GM12878 (cell line): ENCODE measurements around the gene ZBTB16. TPM values are rescaled to one million over a fixed set of nuclear protein-coding genes. Genes with fewer than 3 reads are reported as not detected.

Experiments used
- ATAC-seq: fragments of 200-7000 bp; cut with Tn5 transposase; 3 replicates; pipeline ENCODE4 v1.9.1; 2020; ENCODE audit warnings: mild to moderate bottlenecking, moderate library complexity
- BruUV-seq: library from RNA; stranded (reverse); fragments of 400-500 nt; replicated peaks from 2 replicates; lab custom pipeline; 2021; lab: Mats Ljungman, UMichigan
- CTCF ChIA-PET: fragments of 300-600 bp; sonication (Branson Sonifier 250); formaldehyde crosslinking; extraction: SDS; loops from one replicate; lab custom pipeline; 2021; ENCODE audit warnings: inconsistent platforms; lab: Yijun Ruan, JAX
- POLR2A ChIA-PET: fragments of 350-600 bp; formaldehyde crosslinking; extraction: SDS; loops from one replicate; lab custom pipeline; 2021; ENCODE audit warnings: inconsistent platforms; lab: Charles Lee
- RAD21 ChIA-PET: fragments of 300-600 bp; sonication (Branson Sonifier 250); formaldehyde crosslinking; loops from one replicate; lab custom pipeline; 2023; ENCODE audit warnings: antibody characterized with exemption; ENCODE audit not compliant: unreplicated experiment; lab: Charles Lee
- SMC1A ChIA-PET: fragments of 300-600 bp; sonication (Branson Sonifier 250); formaldehyde crosslinking; loops from one replicate; lab custom pipeline; 2023; ENCODE audit not compliant: unreplicated experiment, uncharacterized antibody; lab: Charles Lee
- DNase-seq: peaks from one replicate; pipeline ENCODE4 v3.0.0-alpha.2; 2011; ENCODE audit warnings: low read depth, low spot score
- FAIRE-seq: peaks from 3 replicates; lab custom pipeline; 2011; peaks lifted over from hg19 to GRCh38; lab: Jason Lieb, UNC
- H2AFZ ChIP-seq: 2 replicates; pipeline ENCODE4 v1.6.0; 2011; ENCODE audit warnings: low read depth, low read length, control low read depth; ENCODE audit not compliant: control insufficient read depth
- H3K27ac ChIP-seq: 2 replicates; pipeline ENCODE4 v1.5.1; 2011; ENCODE audit warnings: control low read depth; ENCODE audit not compliant: control insufficient read depth, insufficient read depth
- H3K27me3 ChIP-seq, 2 experiments: replicated peaks in 1 of 2; 2 replicates each; pipeline versions ENCODE4 v1.6.0 to v1.6.1; 2011; ENCODE audit warnings: low read length in 1 of 2; ENCODE audit not compliant: control insufficient read depth in 2 of 2, insufficient read depth in 2 of 2
- H3K36me3 ChIP-seq, 2 experiments: 2 replicates each; pipeline ENCODE4 v1.5.1; 2011; ENCODE audit warnings: low read length in 1 of 2; ENCODE audit not compliant: control insufficient read depth in 2 of 2, insufficient read depth in 2 of 2
- H3K4me1 ChIP-seq: 2 replicates; pipeline ENCODE4 v1.6.1; 2011; ENCODE audit warnings: mild to moderate bottlenecking, low read length, moderate library complexity, mixed read lengths; ENCODE audit not compliant: control insufficient read depth, insufficient read depth
- H3K4me2 ChIP-seq: 2 replicates; pipeline ENCODE4 v1.6.0; 2011; ENCODE audit warnings: control low read depth; ENCODE audit not compliant: control insufficient read depth, insufficient read depth
- H3K4me3 ChIP-seq: fragments of 200-600 bp; sonication (generic); 2 replicates; pipeline ENCODE4 v1.5.1; 2016
- H3K79me2 ChIP-seq: 2 replicates; pipeline ENCODE4 v1.6.0; 2011; ENCODE audit warnings: low read length; ENCODE audit not compliant: control insufficient read depth, insufficient read depth
- H3K9ac ChIP-seq: 2 replicates; pipeline ENCODE4 v1.8.0; 2011; ENCODE audit warnings: low read length, control low read depth, mixed read lengths; ENCODE audit not compliant: control insufficient read depth, insufficient read depth
- H3K9me3 ChIP-seq: replicated peaks from 3 replicates; pipeline ENCODE4 v1.5.1; 2011; ENCODE audit warnings: mild to moderate bottlenecking, low read length; ENCODE audit not compliant: control insufficient read depth, insufficient read depth
- H4K20me1 ChIP-seq: 2 replicates; pipeline ENCODE4 v1.6.0; 2011; ENCODE audit not compliant: control insufficient read depth, insufficient read depth
- BHLHE40 ChIP-seq, 2 experiments: fragments of 450-650 bp in 1 of 2; IDR thresholded peaks; 2 replicates each; pipeline ENCODE4 v1.6.1; 2011 to 2017; ENCODE audit warnings: low read depth in 2 of 2, borderline replicate concordance in 1 of 2, improper control_type of control experiment in 1 of 2, low read length in 1 of 2, mild to moderate bottlenecking in 1 of 2
- EED ChIP-seq: sonication (generic); IDR thresholded peaks from 2 replicates; pipeline ENCODE4 v1.6.1; 2016; ENCODE audit warnings: antibody characterized with exemption, low read depth
- KAT2A ChIP-seq: conservative IDR thresholded peaks from 2 replicates; pipeline ENCODE4 v1.6.1; 2011; ENCODE audit warnings: low read depth, low read length; ENCODE audit not compliant: control insufficient read depth
- KDM1A ChIP-seq: fragments of 200-600 bp; sonication (generic); IDR thresholded peaks from 2 replicates; pipeline ENCODE4 v1.6.1; 2016; ENCODE audit warnings: borderline replicate concordance
- NKRF ChIP-seq: fragments of 450-650 bp; conservative IDR thresholded peaks from 2 replicates; pipeline ENCODE4 v1.6.1; 2017; ENCODE audit warnings: mild to moderate bottlenecking, moderate library complexity
- NR2C2 ChIP-seq: IDR thresholded peaks from 2 replicates; pipeline ENCODE4 v1.6.1; 2011; ENCODE audit warnings: borderline replicate concordance, low read depth; ENCODE audit not compliant: control insufficient read depth, insufficient read length
- POLR2AphosphoS2 ChIP-seq: IDR thresholded peaks from 2 replicates; pipeline ENCODE4 v1.6.1; 2011; ENCODE audit warnings: low read depth, mild to moderate bottlenecking, low read length, improper control_type of control experiment, moderate library complexity
- TCF12 ChIP-seq: IDR thresholded peaks from 2 replicates; pipeline ENCODE4 v1.6.1; 2011; ENCODE audit warnings: low read depth, mild to moderate bottlenecking, low read length
- TCF3 ChIP-seq: IDR thresholded peaks from 2 replicates; pipeline ENCODE4 v1.6.1; 2012; ENCODE audit warnings: low read depth, mild to moderate bottlenecking, low read length, borderline replicate concordance; ENCODE audit not compliant: insufficient read depth
- ZNF384 ChIP-seq: IDR thresholded peaks from 2 replicates; pipeline ENCODE4 v1.6.1; 2012; ENCODE audit warnings: low read depth, mild to moderate bottlenecking, low read length, improper control_type of control experiment, borderline replicate concordance
- ZNF592 ChIP-seq: fragments of 450-650 bp; IDR thresholded peaks from 2 replicates; pipeline ENCODE4 v1.6.1; 2017; ENCODE audit warnings: mild to moderate bottlenecking, moderate library complexity
- ZSCAN29 ChIP-seq: fragments of 450-650 bp; IDR thresholded peaks from 2 replicates; pipeline ENCODE4 v1.6.1; 2017; ENCODE audit warnings: mild to moderate bottlenecking, moderate library complexity
- WGBS: methylation state at CpG from one replicate; pipeline ENCODE4 v1.1.6; 2016; ENCODE audit warnings: low lambda C conversion rate; ENCODE audit not compliant: insufficient replicate concordance, insufficient coverage; ENCODE audit errors: missing lambda C conversion rate; 5-methylcytosine and 5-hydroxymethylcytosine counted together
- in situ Hi-C: fragments of 300-500 bp; cut with MboI; formaldehyde crosslinking; loops from 9 replicates; pipeline ENCODE4 v1.14.3; 2018; ENCODE audit warnings: mixed read lengths
- intact Hi-C: fragments of 100-400 bp; cut with micrococcal nuclease; formaldehyde crosslinking; loops from one replicate; pipeline ENCODE4 v1.14.2; 2022; ENCODE audit not compliant: unreplicated experiment
- polyA plus RNA-seq, 11 experiments: library from polyadenylated mRNA; depleted of rRNA in 4 of 11; unstranded in 6 of 11; stranded (reverse) in 5 of 11; fragments of >200 nt; fragmentation: Nextera tagmentation in 4 of 11; fragmentation: Illumina TruSeq in 1 of 11; extraction: Ambion mirVana in 4 of 11; extraction: Trizol in 1 of 11; gene quantifications; 1 replicate in 1 of 11; 2 replicates in 10 of 11; pipeline versions ENCODE4 v1.2.1 to v1.2.3, GENCODE V29; 2011 to 2016; ENCODE audit warnings: inconsistent platforms in 2 of 11, missing spikeins in 2 of 11, low read depth in 1 of 11
- total RNA-seq, 4 experiments: library from RNA; depleted of rRNA in 3 of 4; stranded (reverse); fragments of >200 nt in 3 of 4; fragmentation: Illumina TruSeq in 1 of 4; extraction: Trizol in 1 of 4; gene quantifications; 2 replicates each; pipeline versions ENCODE4 v1.2.1 to v1.2.3, GENCODE V29; 2013 to 2021
- TF ChIP-seq, protein P1 (sequence below): fragments of 450-650 bp; IDR thresholded peaks from 2 replicates; pipeline ENCODE4 v1.6.1; 2018; ENCODE audit warnings: mild to moderate bottlenecking, low read depth, moderate library complexity; ENCODE audit not compliant: partially characterized antibody

The ZBTB16 gene
- total and polyA plus RNA-seq, 10 of the 15 experiments (the other 5 are each of a cell fraction or from before 2014, with no cell fraction given): 0.38 TPM; not detected in 9

- TF ChIP-seq, protein P1, sequence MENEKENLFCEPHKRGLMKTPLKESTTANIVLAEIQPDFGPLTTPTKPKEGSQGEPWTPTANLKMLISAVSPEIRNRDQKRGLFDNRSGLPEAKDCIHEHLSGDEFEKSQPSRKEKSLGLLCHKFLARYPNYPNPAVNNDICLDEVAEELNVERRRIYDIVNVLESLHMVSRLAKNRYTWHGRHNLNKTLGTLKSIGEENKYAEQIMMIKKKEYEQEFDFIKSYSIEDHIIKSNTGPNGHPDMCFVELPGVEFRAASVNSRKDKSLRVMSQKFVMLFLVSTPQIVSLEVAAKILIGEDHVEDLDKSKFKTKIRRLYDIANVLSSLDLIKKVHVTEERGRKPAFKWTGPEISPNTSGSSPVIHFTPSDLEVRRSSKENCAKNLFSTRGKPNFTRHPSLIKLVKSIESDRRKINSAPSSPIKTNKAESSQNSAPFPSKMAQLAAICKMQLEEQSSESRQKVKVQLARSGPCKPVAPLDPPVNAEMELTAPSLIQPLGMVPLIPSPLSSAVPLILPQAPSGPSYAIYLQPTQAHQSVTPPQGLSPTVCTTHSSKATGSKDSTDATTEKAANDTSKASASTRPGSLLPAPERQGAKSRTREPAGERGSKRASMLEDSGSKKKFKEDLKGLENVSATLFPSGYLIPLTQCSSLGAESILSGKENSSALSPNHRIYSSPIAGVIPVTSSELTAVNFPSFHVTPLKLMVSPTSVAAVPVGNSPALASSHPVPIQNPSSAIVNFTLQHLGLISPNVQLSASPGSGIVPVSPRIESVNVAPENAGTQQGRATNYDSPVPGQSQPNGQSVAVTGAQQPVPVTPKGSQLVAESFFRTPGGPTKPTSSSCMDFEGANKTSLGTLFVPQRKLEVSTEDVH: no peak
- no peak for TF ChIP-seq TCF3
- no peak for TF ChIP-seq NKRF
- no peak for TF ChIP-seq EED
- no peak for TF ChIP-seq ZNF384
- TF ChIP-seq KDM1A: no peak
Measured at GRCh38 chr11:114233755-114234154, 174.2 kb downstream of the ZBTB16 start (continued).

- POLR2A ChIA-PET: no interaction called here
- no TSS peak for BruUV-seq
Measured at GRCh38 chr11:114236829-114237228, 177.3 kb downstream of the ZBTB16 start.

More at GRCh38 chr11:114236829-114237228, 177.3 kb downstream of the ZBTB16 start:
- SMC1A ChIA-PET: no interaction called here
- Histone ChIP-seq H4K20me1 (no peaks in the 10 kb centered on the region), H3K27me3 (peaks cover 0 to 3% of the 10 kb centered on the region in 2 experiments), H3K79me2 (no peaks in the 10 kb centered on the region), H2AFZ (no peak overlapping the region), H3K9me3 (no peaks in the 10 kb centered on the region), H3K4me2 (no peak overlapping the region), H3K27ac (no peak overlapping the region), H3K4me1 (no peaks in the 10 kb centered on the region), H3K9ac (no peak overlapping the region), H3K4me3 (no peak overlapping the region), H3K36me3 (no peaks in the 10 kb centered on the region)
- 0% methylated on average over 3 of the region's 3 CpGs for WGBS
- intact Hi-C loops: no loop called here
- ATAC-seq (no peak), FAIRE-seq (no peak), DNase-seq (no peak)
- RAD21 ChIA-PET: no interaction called here
- CTCF ChIA-PET: no interaction called here
- in situ Hi-C loops: no loop called here
- no peak for TF ChIP-seq ZNF592
- TF ChIP-seq TCF12: no peak
- TF ChIP-seq POLR2AphosphoS2: no peak
- no peak for TF ChIP-seq EED
- TF ChIP-seq NR2C2: no peak
- TF ChIP-seq ZSCAN29: no peak
- TF ChIP-seq BHLHE40 (IDR thresholded peaks at IDR 0.05; ENCODE audit: borderline replicate concordance in 1 of 2, low read depth in 2 of 2, low read length in 1 of 2): no peak
- no peak for TF ChIP-seq KAT2A
